Astrocyte of the cerebellum (primary cell): Measurements from ENCODE around the gene BATF3.

Source experiments
- DNase-seq: peaks from one replicate; pipeline ENCODE4 v3.0.0-alpha.2; 2011; ENCODE audit warnings: low read depth
- H3K4me3 ChIP-seq: 2 replicates; pipeline ENCODE4 v1.5.1; 2011; ENCODE audit warnings: mild to moderate bottlenecking, low read depth, low read length, moderate library complexity
- in situ Hi-C: cut with HindIII; loops from 2 replicates; pipeline ENCODE4 v1.10.0; 2017; ENCODE audit warnings: low sequenced_read_pairs
- TF ChIP-seq, protein P1 (sequence below): IDR thresholded peaks from 2 replicates; pipeline ENCODE4 v1.5.1; 2012; ENCODE audit warnings: low read length, low read depth, moderate library complexity, mild to moderate bottlenecking; ENCODE audit errors: missing control alignments

The BATF3 gene

DNA sequence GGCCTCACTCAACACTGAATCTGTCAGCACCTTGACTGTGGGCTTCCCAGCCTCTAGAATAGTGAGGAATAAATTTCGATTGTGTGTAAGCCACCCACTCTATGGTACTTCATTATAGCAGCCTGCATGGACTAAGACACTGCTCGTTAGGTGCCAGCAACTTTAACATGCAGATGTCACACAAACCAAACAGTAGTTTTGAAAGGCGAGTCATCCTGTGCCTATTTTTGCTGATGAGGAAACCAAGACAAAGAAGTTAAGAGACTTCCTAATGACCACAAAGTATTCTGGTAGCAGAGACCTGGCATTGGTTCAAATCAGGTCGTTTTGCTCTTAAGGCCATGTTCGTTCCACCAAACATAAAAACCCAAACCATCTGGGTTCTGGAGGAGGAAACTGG is 42.9 kb downstream of the BATF3 start:
- DNase-seq: no peak
- TF ChIP-seq, protein P1, sequence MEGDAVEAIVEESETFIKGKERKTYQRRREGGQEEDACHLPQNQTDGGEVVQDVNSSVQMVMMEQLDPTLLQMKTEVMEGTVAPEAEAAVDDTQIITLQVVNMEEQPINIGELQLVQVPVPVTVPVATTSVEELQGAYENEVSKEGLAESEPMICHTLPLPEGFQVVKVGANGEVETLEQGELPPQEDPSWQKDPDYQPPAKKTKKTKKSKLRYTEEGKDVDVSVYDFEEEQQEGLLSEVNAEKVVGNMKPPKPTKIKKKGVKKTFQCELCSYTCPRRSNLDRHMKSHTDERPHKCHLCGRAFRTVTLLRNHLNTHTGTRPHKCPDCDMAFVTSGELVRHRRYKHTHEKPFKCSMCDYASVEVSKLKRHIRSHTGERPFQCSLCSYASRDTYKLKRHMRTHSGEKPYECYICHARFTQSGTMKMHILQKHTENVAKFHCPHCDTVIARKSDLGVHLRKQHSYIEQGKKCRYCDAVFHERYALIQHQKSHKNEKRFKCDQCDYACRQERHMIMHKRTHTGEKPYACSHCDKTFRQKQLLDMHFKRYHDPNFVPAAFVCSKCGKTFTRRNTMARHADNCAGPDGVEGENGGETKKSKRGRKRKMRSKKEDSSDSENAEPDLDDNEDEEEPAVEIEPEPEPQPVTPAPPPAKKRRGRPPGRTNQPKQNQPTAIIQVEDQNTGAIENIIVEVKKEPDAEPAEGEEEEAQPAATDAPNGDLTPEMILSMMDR: no peak
- in situ Hi-C loops: loop anchor here (5.0 kb wide), 1 partner anchor 131 kb away; no protein-coding TSS in a partner anchor
- H3K4me3 ChIP-seq: no peak overlapping the region

DNA sequence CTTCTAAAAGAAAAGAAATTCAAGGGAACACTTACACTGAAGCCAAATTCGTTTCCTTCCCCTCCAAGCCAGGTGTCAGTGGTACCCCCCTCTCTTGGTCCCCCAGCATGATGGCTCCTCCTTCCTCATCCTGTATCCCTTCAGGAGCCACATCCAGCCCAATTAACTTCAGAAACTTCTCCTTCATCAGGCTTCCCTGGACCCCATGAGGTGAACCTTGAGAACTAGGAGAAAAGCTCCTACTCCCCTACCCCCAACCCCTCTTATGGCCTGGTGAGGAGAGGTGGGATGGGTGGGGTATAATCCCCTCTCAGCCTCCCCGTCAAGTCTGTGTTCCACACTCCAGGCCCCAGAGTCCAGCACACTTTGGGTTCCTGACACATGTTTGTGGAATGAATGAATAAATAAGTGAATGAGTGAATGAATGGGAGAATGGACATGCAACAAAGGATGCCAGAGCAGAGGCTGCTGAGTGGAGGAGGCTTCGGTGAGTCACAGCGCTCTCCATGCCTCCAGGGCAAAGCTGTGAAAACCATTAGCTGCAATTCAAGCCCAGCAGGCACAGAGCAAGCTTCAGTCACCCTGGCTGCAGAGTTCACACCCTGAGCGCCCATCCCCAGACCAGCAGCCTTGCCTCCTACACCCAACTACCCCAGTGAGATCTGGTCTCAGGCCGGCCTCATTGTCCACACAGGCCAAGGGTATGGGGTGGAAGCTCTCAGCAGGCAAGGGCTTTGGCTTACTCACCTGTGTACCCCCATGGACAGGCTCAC is 43.8 kb downstream of the BATF3 start:
- no peak for DNase-seq
- TF ChIP-seq, protein P1: no peak
- in situ Hi-C loops: loop anchor here (5.0 kb wide), 1 partner anchor 131 kb away; no protein-coding TSS in a partner anchor
- H3K4me3 ChIP-seq: no peak overlapping the region

DNA sequence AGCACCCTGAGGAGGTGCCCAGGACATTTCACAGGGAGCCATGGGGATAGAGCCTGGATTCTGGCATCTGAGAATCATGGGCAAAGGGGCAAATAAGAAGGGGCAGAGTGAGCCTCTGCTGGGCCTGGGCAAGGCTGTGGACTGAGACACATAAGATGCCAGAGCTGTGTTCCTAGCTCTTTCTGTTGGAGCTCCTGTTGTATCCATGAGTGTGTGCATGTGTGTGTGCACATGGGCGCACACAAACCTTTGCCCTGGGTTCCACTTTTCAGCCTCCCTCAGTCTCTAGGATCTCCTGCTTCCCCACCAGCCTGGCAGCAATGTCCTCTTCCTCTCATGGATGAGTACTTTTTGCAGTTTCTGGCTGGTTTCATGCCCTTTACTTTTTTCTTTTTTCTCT is 47.0 kb downstream of the BATF3 start:
- DNase-seq: no peak
- TF ChIP-seq, protein P1: no peak
- in situ Hi-C loops: no loop called here
- H3K4me3 ChIP-seq: no peak overlapping the region

DNA sequence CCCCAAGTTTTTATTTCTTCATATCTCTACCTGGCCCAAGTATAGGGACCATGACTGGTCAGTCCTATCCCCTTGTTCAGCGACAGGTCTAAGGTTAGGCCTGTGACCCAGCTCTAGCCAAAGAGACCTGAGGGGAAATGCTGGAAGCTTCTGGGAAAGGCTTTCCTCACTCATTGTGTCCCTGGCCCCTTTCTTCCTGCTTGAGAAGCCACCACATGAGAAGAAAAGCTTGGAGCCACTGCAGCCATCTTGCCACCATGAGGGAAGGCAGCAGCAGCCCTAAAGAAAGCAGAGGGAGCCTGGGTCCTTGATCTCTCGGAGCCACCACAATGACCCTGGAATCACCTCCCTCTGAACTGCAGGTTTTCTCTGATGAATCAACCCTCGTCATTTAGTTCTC is 47.7 kb downstream of the BATF3 start:
- no peak overlapping the region for H3K4me3 ChIP-seq
- TF ChIP-seq, protein P1: no peak
- no peak for DNase-seq
- in situ Hi-C loops: no loop called here

DNA sequence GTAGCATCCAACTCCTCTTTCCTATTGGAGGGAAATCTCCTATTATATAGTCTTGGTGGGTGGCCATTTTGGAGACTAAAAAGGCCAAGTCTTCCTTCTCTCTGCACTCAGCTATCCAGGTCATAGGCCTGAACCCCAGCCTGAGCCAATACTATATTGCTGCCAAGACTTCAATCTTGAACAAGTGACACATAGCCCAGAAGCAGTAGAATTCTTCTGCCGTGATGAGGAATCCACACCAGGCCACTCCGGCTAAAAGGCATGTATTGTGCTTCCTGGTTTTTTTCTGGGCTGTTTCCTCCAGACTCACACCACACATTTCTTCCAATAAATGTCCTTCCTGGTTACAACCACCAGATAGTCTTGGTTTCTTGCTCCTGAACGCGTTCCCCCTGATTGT is 48.1 kb downstream of the BATF3 start:
- DNase-seq: no peak
- no peak overlapping the region for H3K4me3 ChIP-seq
- TF ChIP-seq, protein P1: no peak
- in situ Hi-C loops: no loop called here

DNA sequence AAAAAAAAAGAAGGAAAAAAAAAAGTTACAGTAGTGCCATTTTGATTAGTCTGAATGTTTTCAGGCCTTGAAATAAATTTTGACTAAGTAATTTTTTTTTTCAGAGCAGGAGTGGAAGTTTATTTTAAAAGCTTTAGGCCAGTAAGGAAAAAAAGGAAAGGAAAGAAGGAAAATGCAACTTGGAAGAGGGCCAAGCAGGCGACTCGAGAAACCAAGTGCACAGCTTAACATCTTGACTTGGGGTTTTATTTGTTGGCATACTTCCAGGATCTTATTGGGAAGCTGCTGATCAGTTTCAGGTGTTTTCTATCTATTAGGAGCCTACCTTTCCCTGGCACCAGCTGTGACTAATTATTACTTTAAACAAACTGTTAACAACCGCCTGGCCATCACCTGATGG is 49.4 kb downstream of the BATF3 start:
- in situ Hi-C loops: no loop called here
- TF ChIP-seq, protein P1: no peak
- DNase-seq: no peak
- H3K4me3 ChIP-seq: no peak overlapping the region
